ENCODE results near the gene SMAD2.

The SMAD2 gene

GRCh38 chr18:47978141-47978540 is 47.7 kb upstream of the SMAD2 start:
- H3K4me2 ChIP-seq (ENCODE audit: low read depth, low read length): no peak overlapping the region
- no peaks in the 10 kb centered on the region for H3F3A ChIP-seq (ENCODE audit: insufficient read depth, low read length)
- no peaks in the 10 kb centered on the region for H3K4me1 ChIP-seq (ENCODE audit: low read length)
- no peak overlapping the region for H2AFZ ChIP-seq (ENCODE audit: low read length)
- DNase-seq: no peak
- H3K9me2 ChIP-seq (replicated peaks; ENCODE audit: insufficient read depth, low read length): no peaks in the 10 kb centered on the region
- no peak overlapping the region for H3K4me3 ChIP-seq (ENCODE audit: low read length)
- no peaks in the 10 kb centered on the region for H3K36me3 ChIP-seq (replicated peaks; ENCODE audit: insufficient read depth, low read length)
- H3K27me3 ChIP-seq (replicated peaks; ENCODE audit: insufficient read depth, low read length): no peaks in the 10 kb centered on the region
- no peaks in the 10 kb centered on the region for H3K9me3 ChIP-seq (replicated peaks; ENCODE audit: insufficient read depth, low read length)
- no peak overlapping the region for H3K27ac ChIP-seq (ENCODE audit: low read length)
- TF ChIP-seq EZH2phosphoT487 (IDR thresholded peaks at IDR 0.05; ENCODE audit: low read length) (no peak), EZH2 (optimal IDR thresholded peaks at IDR 0.05; ENCODE audit: low read depth, low read length) (no peak)
- TF ChIP-seq, protein P1, sequence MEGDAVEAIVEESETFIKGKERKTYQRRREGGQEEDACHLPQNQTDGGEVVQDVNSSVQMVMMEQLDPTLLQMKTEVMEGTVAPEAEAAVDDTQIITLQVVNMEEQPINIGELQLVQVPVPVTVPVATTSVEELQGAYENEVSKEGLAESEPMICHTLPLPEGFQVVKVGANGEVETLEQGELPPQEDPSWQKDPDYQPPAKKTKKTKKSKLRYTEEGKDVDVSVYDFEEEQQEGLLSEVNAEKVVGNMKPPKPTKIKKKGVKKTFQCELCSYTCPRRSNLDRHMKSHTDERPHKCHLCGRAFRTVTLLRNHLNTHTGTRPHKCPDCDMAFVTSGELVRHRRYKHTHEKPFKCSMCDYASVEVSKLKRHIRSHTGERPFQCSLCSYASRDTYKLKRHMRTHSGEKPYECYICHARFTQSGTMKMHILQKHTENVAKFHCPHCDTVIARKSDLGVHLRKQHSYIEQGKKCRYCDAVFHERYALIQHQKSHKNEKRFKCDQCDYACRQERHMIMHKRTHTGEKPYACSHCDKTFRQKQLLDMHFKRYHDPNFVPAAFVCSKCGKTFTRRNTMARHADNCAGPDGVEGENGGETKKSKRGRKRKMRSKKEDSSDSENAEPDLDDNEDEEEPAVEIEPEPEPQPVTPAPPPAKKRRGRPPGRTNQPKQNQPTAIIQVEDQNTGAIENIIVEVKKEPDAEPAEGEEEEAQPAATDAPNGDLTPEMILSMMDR (IDR thresholded peaks at IDR 0.05; ENCODE audit: low read length): no peak
- no peaks in the 10 kb centered on the region for H3K79me2 ChIP-seq (ENCODE audit: low read length)
- H4K20me1 ChIP-seq (ENCODE audit: insufficient read depth, low read length): no peaks in the 10 kb centered on the region
- H3K9ac ChIP-seq (ENCODE audit: low read length): no peak overlapping the region

GRCh38 chr18:47975701-47976100 is 45.2 kb upstream of the SMAD2 start:
- Histone ChIP-seq H3K4me2 (ENCODE audit: low read depth, low read length) (no peak overlapping the region), H3K9me3 (replicated peaks; ENCODE audit: insufficient read depth, low read length) (no peaks in the 10 kb centered on the region), H3K36me3 (replicated peaks; ENCODE audit: insufficient read depth, low read length) (no peaks in the 10 kb centered on the region), H3K9ac (ENCODE audit: low read length) (no peak overlapping the region), H2AFZ (ENCODE audit: low read length) (no peak overlapping the region), H3K4me3 (ENCODE audit: low read length) (no peak overlapping the region), H3K79me2 (ENCODE audit: low read length) (no peaks in the 10 kb centered on the region), H3K27me3 (replicated peaks; ENCODE audit: insufficient read depth, low read length) (no peaks in the 10 kb centered on the region), H4K20me1 (ENCODE audit: insufficient read depth, low read length) (no peaks in the 10 kb centered on the region), H3K27ac (ENCODE audit: low read length) (no peak overlapping the region), H3K9me2 (replicated peaks; ENCODE audit: insufficient read depth, low read length) (no peaks in the 10 kb centered on the region), H3F3A (ENCODE audit: insufficient read depth, low read length) (no peaks in the 10 kb centered on the region), H3K4me1 (ENCODE audit: low read length) (peaks cover 8% of the 10 kb centered on the region)
- DNase-seq: no peak
- TF ChIP-seq, protein P1 (IDR thresholded peaks at IDR 0.05; ENCODE audit: low read length): no peak
- TF ChIP-seq EZH2 (optimal IDR thresholded peaks at IDR 0.05; ENCODE audit: low read depth, low read length) (no peak), EZH2phosphoT487 (IDR thresholded peaks at IDR 0.05; ENCODE audit: low read length) (no peak)

- no peak overlapping the region for H3K4me3 ChIP-seq (ENCODE audit: low read length)
- H3K9me2 ChIP-seq (replicated peaks; ENCODE audit: insufficient read depth, low read length): no peaks in the 10 kb centered on the region
- no peaks in the 10 kb centered on the region for H3K79me2 ChIP-seq (ENCODE audit: low read length)
- no peak overlapping the region for H2AFZ ChIP-seq (ENCODE audit: low read length)
- no peak for DNase-seq
- no peak overlapping the region for H3K4me2 ChIP-seq (ENCODE audit: low read depth, low read length)
- H4K20me1 ChIP-seq (ENCODE audit: insufficient read depth, low read length): no peaks in the 10 kb centered on the region
- H3K9ac ChIP-seq (ENCODE audit: low read length): no peak overlapping the region
- H3F3A ChIP-seq (ENCODE audit: insufficient read depth, low read length): no peaks in the 10 kb centered on the region
- H3K36me3 ChIP-seq (replicated peaks; ENCODE audit: insufficient read depth, low read length): no peaks in the 10 kb centered on the region
- no peak for TF ChIP-seq EZH2phosphoT487 (IDR thresholded peaks at IDR 0.05; ENCODE audit: low read length)
- TF ChIP-seq, protein P1 (IDR thresholded peaks at IDR 0.05; ENCODE audit: low read length): no peak
- H3K4me1 ChIP-seq (ENCODE audit: low read length): peaks cover 11% of the 10 kb centered on the region
- H3K27ac ChIP-seq (ENCODE audit: low read length): no peak overlapping the region
- no peaks in the 10 kb centered on the region for H3K9me3 ChIP-seq (replicated peaks; ENCODE audit: insufficient read depth, low read length)
- H3K27me3 ChIP-seq (replicated peaks; ENCODE audit: insufficient read depth, low read length): no peaks in the 10 kb centered on the region
Measured at GRCh38 chr18:47975105-47975504, 44.6 kb upstream of the SMAD2 start.
